Measurements from ENCODE around the gene TRPM8. TPM values are rescaled to one million over a fixed set of nuclear protein-coding genes. Genes with fewer than 3 reads are reported as not detected.

The TRPM8 gene
- polyA plus RNA-seq, 2 of the 4 experiments (the other 2 are of a cell fraction), result 0.25 to 0.97 TPM

- 64% methylated on average over 6 of the region's 6 CpGs for whole genome bisulfite sequencing (ENCODE audit: missing lambda C conversion rate)
- ATAC-seq (no peak), FAIRE-seq (no peak), DNase-seq (ENCODE audit: low read depth in 1 of 2, low spot score in 1 of 2) (no peak)
- H3K9me3 ChIP-seq, result no peaks in the 10 kb centered on the region
- no peak for TF ChIP-seq CBX8 (IDR thresholded peaks at IDR 0.05)
- no peak for TF ChIP-seq EHMT2 (IDR thresholded peaks at IDR 0.05; ENCODE audit: low read depth)
- TF ChIP-seq MAFK (IDR thresholded peaks at IDR 0.05; ENCODE audit: partially characterized antibody), result no peak
- TF ChIP-seq MAX (IDR thresholded peaks at IDR 0.05), result no peak
- no peak for TF ChIP-seq NR3C1 (IDR thresholded peaks at IDR 0.05)
- TF ChIP-seq RARB (CRISPR knock-in tag; IDR thresholded peaks at IDR 0.05), result no peak
- no peak for TF ChIP-seq MAZ (IDR thresholded peaks at IDR 0.05; ENCODE audit: borderline replicate concordance, low read depth, low read length)
- no peak for TF ChIP-seq BCL3 (IDR thresholded peaks at IDR 0.05)
- no peak for TF ChIP-seq EP300 (IDR thresholded peaks at IDR 0.05)
- TF ChIP-seq JUN (IDR thresholded peaks at IDR 0.05), result no peak
- no peak for TF ChIP-seq PHF8 (IDR thresholded peaks at IDR 0.05; ENCODE audit: borderline replicate concordance, low read depth)
- no peaks in the 10 kb centered on the region for H3K4me1 ChIP-seq
- H3K4me3 ChIP-seq, result no peak overlapping the region
- H3K4me2 ChIP-seq, result no peak overlapping the region
- CTCF ChIA-PET, result interaction anchor here (1.3 to 2.0 kb wide), 4 partner anchors 11 to 555 kb away, joined by 3 to 7 read pairs (median 4); partner anchors contain the start of gene ARL4C
- POLR2A ChIA-PET, result no interaction called here
- H3K27ac ChIP-seq, result 0 out of 6 replicates have a peak overlapping the region, but pooled peaks of 1 of the 2 experiments have one; percentile 5
Observed at GRCh38 chr2:233990261-233990798, 73.2 kb downstream of the TRPM8 start.

- ChIA-PET POLR2A (no interaction called here), CTCF (interaction anchor here (1.4 kb wide), 1 partner anchor 14 kb away, joined by 4 read pairs; no protein-coding TSS in a partner anchor)
- TF ChIP-seq CBX8 (IDR thresholded peaks at IDR 0.05), result no peak
- TF ChIP-seq GATA3 (IDR thresholded peaks at IDR 0.05; ENCODE audit: borderline replicate concordance), result no peak
- no peak for TF ChIP-seq EP300 (IDR thresholded peaks at IDR 0.05)
- TF ChIP-seq RAD21 (conservative IDR thresholded peaks at IDR 0.05 in 1 of 2, IDR thresholded peaks at IDR 0.05 in 1 of 2), result no peak
- TF ChIP-seq TP53 (CRISPR knock-in tag; IDR thresholded peaks at IDR 0.05), result no peak
- TF ChIP-seq TFCP2L1 (CRISPR knock-in tag; IDR thresholded peaks at IDR 0.05), result no peak
- no peak for TF ChIP-seq POLR2A (IDR thresholded peaks at IDR 0.05; ENCODE audit: low read length)
- no peak for DNase-seq (ENCODE audit: low read depth in 1 of 2, low spot score in 1 of 2)
- no peaks in the 10 kb centered on the region for H3K9me3 ChIP-seq
- no peak for FAIRE-seq
- no peak for ATAC-seq
- H3K4me1 ChIP-seq, result no peaks in the 10 kb centered on the region
- H3K27ac ChIP-seq, result no peak overlapping the region
- no peak overlapping the region for H3K4me3 ChIP-seq
- no peak overlapping the region for H3K4me2 ChIP-seq
- WGBS (ENCODE audit: missing lambda C conversion rate), result 90% methylated on average over 7 of the region's 7 CpGs
Observed at GRCh38 chr2:233991196-233991595, 74.0 kb downstream of the TRPM8 start.

GRCh38 chr2:233992513-233993217, 75.5 kb downstream of the TRPM8 start:
- no peak for TF ChIP-seq ZC3H11A (IDR thresholded peaks at IDR 0.05)
- no peak for TF ChIP-seq PHF8 (IDR thresholded peaks at IDR 0.05; ENCODE audit: borderline replicate concordance, low read depth)
- TF ChIP-seq NFE2L2 (conservative IDR thresholded peaks at IDR 0.05; ENCODE audit: low read length), result no peak
- no peak for TF ChIP-seq CBX8 (IDR thresholded peaks at IDR 0.05)
- no peak for TF ChIP-seq RCOR1 (IDR thresholded peaks at IDR 0.05; ENCODE audit: low read depth, low read length)
- TF ChIP-seq ZSCAN20 (CRISPR knock-in tag; IDR thresholded peaks at IDR 0.05), result no peak
- no peak for TF ChIP-seq HOXB13 (CRISPR knock-in tag; IDR thresholded peaks at IDR 0.05; ENCODE audit: low read depth)
- TF ChIP-seq HES2 (IDR thresholded peaks at IDR 0.05), result no peak
- H3K4me1 ChIP-seq, result no peaks in the 10 kb centered on the region
- H3K27ac ChIP-seq, result no peak overlapping the region
- CTCF ChIA-PET, result interaction anchor here (0.6 to 1.3 kb wide), 3 partner anchors 143 to 945 kb away, joined by 3 to 5 read pairs (median 3); no protein-coding TSS in a partner anchor
- H3K4me2 ChIP-seq, result no peak overlapping the region
- ATAC-seq (no peak), DNase-seq (ENCODE audit: low read depth in 1 of 2, low spot score in 1 of 2) (no peak), FAIRE-seq (no peak)
- WGBS (ENCODE audit: missing lambda C conversion rate), result 63% methylated on average over 7 of the region's 7 CpGs
- POLR2A ChIA-PET, result no interaction called here
- H3K9me3 ChIP-seq, result no peaks in the 10 kb centered on the region
- H3K4me3 ChIP-seq, result no peak overlapping the region
